Activated B cell treated with CpG ODN at 0.5 μM for 24 hours (primary cell): Measurements from ENCODE around the gene RNU11. TPM values are rescaled to one million over a fixed set of nuclear protein-coding genes. Genes with fewer than 3 reads are reported as not detected.
"Not testable (repeated sequence)": the region's sequence is repeated elsewhere in the genome, so short reads cannot be mapped to it uniquely, and the experiment has no call there.

ENCODE experiments used
- ATAC-seq: fragments of 200-7000 bp; cut with Tn5 transposase; one replicate; pipeline ENCODE4 v1.10.0; 2021; ENCODE audit warnings: low read depth, mild to moderate bottlenecking, moderate library complexity
- CTCF ChIA-PET: fragments of 350-600 bp; sonication (Branson Sonifier 250); formaldehyde crosslinking; loops from one replicate; lab custom pipeline; 2021; ENCODE audit warnings: antibody characterized with exemption; lab: Charles Lee
- POLR2A ChIA-PET: fragments of 350-600 bp; sonication (Branson Sonifier 250); formaldehyde crosslinking; loops from one replicate; lab custom pipeline; 2021; ENCODE audit warnings: antibody characterized with exemption; lab: Charles Lee
- DNase-seq: peaks from one replicate; pipeline ENCODE4 v3.0.0; 2022
- H3K27ac Mint-ChIP-seq: one replicate; pipeline ENCODE4 v1.8.0; 2020; ENCODE audit warnings: mixed read lengths
- H3K27me3 Mint-ChIP-seq: one replicate; pipeline ENCODE4 v1.8.0; 2021; ENCODE audit warnings: mixed read lengths
- H3K36me3 Mint-ChIP-seq: one replicate; pipeline ENCODE4 v1.8.0; 2021; ENCODE audit warnings: low read depth, mixed read lengths
- H3K4me1 Mint-ChIP-seq: one replicate; pipeline ENCODE4 v1.8.0; 2021; ENCODE audit warnings: mixed read lengths
- H3K4me3 Mint-ChIP-seq: one replicate; pipeline ENCODE4 v1.8.0; 2020; ENCODE audit warnings: mild to moderate bottlenecking, mixed read lengths
- H3K9me3 Mint-ChIP-seq: one replicate; pipeline ENCODE4 v1.8.0; 2020; ENCODE audit warnings: mixed read lengths
- CTCF ChIP-seq: fragments of 200-600 bp; IDR thresholded peaks from one replicate; pipeline ENCODE4 v1.8.0; 2022; ENCODE audit warnings: antibody characterized with exemption, mild to moderate bottlenecking
- intact Hi-C: fragments of 100-400 bp; cut with micrococcal nuclease; formaldehyde crosslinking; loops from one replicate; pipeline ENCODE4 v1.15.1; 2024
- total RNA-seq: library from RNA; stranded (reverse); gene quantifications from 2 replicates; pipeline ENCODE4 v1.2.3, GENCODE V29; 2022

Gene RNU11
- total RNA-seq, 1 donor from 2014 or later, result not detected

GRCh38 chr1:28640766-28641165, 7.6 kb upstream of the RNU11 start:
- Mint-ChIP-seq H3K27me3 (no peaks in the 10 kb centered on the region), H3K27ac (no peak overlapping the region), H3K4me1 (peaks cover 37% of the 10 kb centered on the region), H3K4me3 (peak overlapping the region; percentile 96), H3K9me3 (no peaks in the 10 kb centered on the region), H3K36me3 (peaks cover 16% of the 10 kb centered on the region)
- ATAC-seq (no peak), DNase-seq (no peak)
- TF ChIP-seq CTCF, result no peak
- POLR2A ChIA-PET, result interaction anchor here (1.2 to 5.6 kb wide), 5 partner anchors 29 to 541 kb away, joined by 3 to 154 read pairs (median 7); partner anchors contain the start of genes GMEB1, SRSF4 and YTHDF2
- CTCF ChIA-PET, result interaction anchor here (1.3 to 1.7 kb wide), 3 partner anchors 95 to 282 kb away, joined by 4 to 8 read pairs (median 5); partner anchors contain the start of gene YTHDF2
- intact Hi-C loops, result loop anchor here (5.0 kb wide), 1 partner anchor 393 kb away; no protein-coding TSS in a partner anchor

- no peak for TF ChIP-seq CTCF
- DNase-seq (no peak), ATAC-seq (peak; percentile 3)
- peak overlapping the region; percentile 97 for H3K27ac Mint-ChIP-seq
- intact Hi-C loops, result loop anchor here (1.0 to 5.0 kb wide), 7 partner anchors 123 to 541 kb away; no protein-coding TSS in a partner anchor
- H3K36me3 Mint-ChIP-seq, result peaks cover 12% of the 10 kb centered on the region
- H3K4me3 Mint-ChIP-seq, result peak overlapping the region; percentile 96
- H3K4me1 Mint-ChIP-seq, result peaks cover 42% of the 10 kb centered on the region
- no peaks in the 10 kb centered on the region for H3K9me3 Mint-ChIP-seq
- ChIA-PET POLR2A (interaction anchor here (0.8 to 5.6 kb wide), 25 partner anchors 13 to 540 kb away, joined by 3 to 154 read pairs (median 6); partner anchors contain the start of genes GMEB1, MED18, RCC1 and SRSF4), CTCF (interaction anchor here (0.5 to 2.3 kb wide), 9 partner anchors 26 to 390 kb away, joined by 3 to 19 read pairs (median 3); partner anchors contain the start of genes GMEB1 and YTHDF2)
- H3K27me3 Mint-ChIP-seq, result no peaks in the 10 kb centered on the region
Measured at GRCh38 chr1:28642056-28642846, 6.1 kb upstream of the RNU11 start.

DNA sequence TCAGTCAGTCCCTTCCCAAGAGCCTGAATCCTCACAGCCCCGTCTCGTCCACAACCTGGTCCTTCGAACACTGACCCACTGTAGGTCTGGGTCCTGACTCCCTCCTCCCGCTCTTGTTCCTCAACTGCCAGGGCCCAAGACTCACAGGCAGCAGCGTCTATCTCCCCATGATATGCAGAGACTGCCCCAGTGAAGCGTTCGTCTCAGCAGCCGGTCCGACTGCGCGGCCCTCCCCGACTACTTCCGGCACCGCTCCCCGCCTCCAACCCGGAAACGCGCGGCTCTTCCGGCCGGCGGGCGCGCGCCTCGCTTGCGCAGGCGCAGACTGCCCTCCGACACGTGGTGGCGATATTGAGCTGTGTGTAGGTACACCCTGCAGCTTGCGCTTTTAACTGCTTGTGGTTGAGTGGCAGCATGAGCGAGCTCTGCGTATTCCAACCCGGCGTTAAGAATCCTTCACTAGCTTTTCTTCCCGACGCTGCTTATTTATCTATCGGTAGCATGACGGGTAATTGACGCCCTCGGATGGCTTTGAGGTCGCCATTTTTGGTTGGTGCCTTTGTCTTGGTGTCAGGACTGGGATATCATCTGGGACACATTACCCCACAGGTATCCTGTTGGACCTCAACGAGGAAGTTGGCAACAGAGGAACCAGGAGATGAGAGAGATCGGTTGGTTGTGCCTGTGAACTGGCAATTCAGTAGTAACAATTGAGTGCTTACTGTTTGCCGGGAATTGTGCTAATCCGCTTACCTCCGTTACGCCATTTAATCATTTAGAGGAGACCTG, 5.4 kb upstream of the RNU11 start, which contains the start of gene TAF12:
Gene TAF12 (minus strand): TSS at position 221 of the 789 bp plus-strand sequence. CDS start 20,986 bp downstream, outside the sequence.
- POLR2A ChIA-PET, result interaction anchor here (0.5 to 5.6 kb wide), 47 partner anchors 9 to 1443 kb away, joined by 3 to 154 read pairs (median 5); partner anchors contain the start of genes ATP5IF1, EYA3, FAM76A and GMEB1
- DNase-seq (peak; percentile 78), ATAC-seq (peak; percentile 80)
- Mint-ChIP-seq H3K4me3 (peak within 1 kb of the TSS; percentile 96), H3K36me3 (peaks cover 15% of the 10 kb centered on the region), H3K27me3 (no peaks in the 10 kb centered on the region), H3K27ac (peak within 1 kb of the TSS; percentile 97), H3K9me3 (no peaks in the 10 kb centered on the region), H3K4me1 (peaks cover 50% of the 10 kb centered on the region)
- intact Hi-C loops, result loop anchor here (1.0 to 5.0 kb wide), 13 partner anchors 26 to 540 kb away; partner anchors contain the start of genes SESN2 and YTHDF2
- no peak for TF ChIP-seq CTCF
- CTCF ChIA-PET, result interaction anchor here (0.9 to 2.3 kb wide), 8 partner anchors 26 to 389 kb away, joined by 3 to 19 read pairs (median 7); partner anchors contain the start of genes GMEB1 and YTHDF2

- ChIA-PET CTCF (no interaction called here), POLR2A (interaction anchor here (0.7 to 5.6 kb wide), 12 partner anchors 9 to 537 kb away, joined by 3 to 154 read pairs (median 22); partner anchors contain the start of genes GMEB1, MED18, RCC1 and SRSF4)
- TF ChIP-seq CTCF, result no peak
- no peaks in the 10 kb centered on the region for H3K27me3 Mint-ChIP-seq
- DNase-seq (no peak), ATAC-seq (no peak)
- peak overlapping the region; percentile 97 for H3K27ac Mint-ChIP-seq
- peak overlapping the region; percentile 96 for H3K4me3 Mint-ChIP-seq
- H3K36me3 Mint-ChIP-seq, result peaks cover 20% of the 10 kb centered on the region
- intact Hi-C loops, result loop anchor here (5.0 kb wide), 1 partner anchor 397 kb away; no protein-coding TSS in a partner anchor
- peaks cover 61% of the 10 kb centered on the region for H3K4me1 Mint-ChIP-seq
- H3K9me3 Mint-ChIP-seq, result no peaks in the 10 kb centered on the region
Measured at GRCh38 chr1:28644494-28644893, 3.9 kb upstream of the RNU11 start.

DNA sequence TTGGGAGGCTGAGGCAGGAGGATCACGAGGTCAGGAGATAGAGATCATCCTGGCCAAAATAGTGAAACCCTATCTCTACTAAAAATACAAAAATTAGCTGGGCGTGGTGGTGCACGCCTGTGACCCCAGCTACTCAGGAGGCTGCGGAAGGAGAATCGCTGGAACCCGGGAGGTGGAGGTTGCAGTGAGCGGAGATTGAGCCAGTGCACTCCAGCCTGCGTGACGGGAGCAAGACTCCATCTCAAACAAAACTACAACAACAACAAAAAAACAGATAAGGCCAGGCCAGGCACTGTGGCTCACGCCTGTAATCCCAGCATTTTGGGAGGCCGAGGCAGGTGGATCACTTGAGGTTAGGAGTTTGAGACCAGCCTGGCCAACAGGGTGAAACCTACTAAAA, 3.0 kb upstream of the RNU11 start:
- Mint-ChIP-seq H3K36me3 (peaks cover 20% of the 10 kb centered on the region), H3K4me1 (peaks cover 60% of the 10 kb centered on the region)
- DNase-seq, CTCF ChIA-PET, H3K4me3 Mint-ChIP-seq, H3K9me3 Mint-ChIP-seq, H3K27me3 Mint-ChIP-seq, H3K27ac Mint-ChIP-seq, ATAC-seq, intact Hi-C loops: not testable (repeated sequence)
- POLR2A ChIA-PET, result interaction anchor here (4.3 to 5.6 kb wide), 2 partner anchors 24 to 90 kb away, joined by 132 to 154 read pairs; partner anchors contain the start of genes GMEB1 and YTHDF2
